ENCODE measurements around the gene DTX3.
A peak's percentile ranks its signal among the peaks of the same experiment; 100 is the strongest.

The DTX3 gene

DNA sequence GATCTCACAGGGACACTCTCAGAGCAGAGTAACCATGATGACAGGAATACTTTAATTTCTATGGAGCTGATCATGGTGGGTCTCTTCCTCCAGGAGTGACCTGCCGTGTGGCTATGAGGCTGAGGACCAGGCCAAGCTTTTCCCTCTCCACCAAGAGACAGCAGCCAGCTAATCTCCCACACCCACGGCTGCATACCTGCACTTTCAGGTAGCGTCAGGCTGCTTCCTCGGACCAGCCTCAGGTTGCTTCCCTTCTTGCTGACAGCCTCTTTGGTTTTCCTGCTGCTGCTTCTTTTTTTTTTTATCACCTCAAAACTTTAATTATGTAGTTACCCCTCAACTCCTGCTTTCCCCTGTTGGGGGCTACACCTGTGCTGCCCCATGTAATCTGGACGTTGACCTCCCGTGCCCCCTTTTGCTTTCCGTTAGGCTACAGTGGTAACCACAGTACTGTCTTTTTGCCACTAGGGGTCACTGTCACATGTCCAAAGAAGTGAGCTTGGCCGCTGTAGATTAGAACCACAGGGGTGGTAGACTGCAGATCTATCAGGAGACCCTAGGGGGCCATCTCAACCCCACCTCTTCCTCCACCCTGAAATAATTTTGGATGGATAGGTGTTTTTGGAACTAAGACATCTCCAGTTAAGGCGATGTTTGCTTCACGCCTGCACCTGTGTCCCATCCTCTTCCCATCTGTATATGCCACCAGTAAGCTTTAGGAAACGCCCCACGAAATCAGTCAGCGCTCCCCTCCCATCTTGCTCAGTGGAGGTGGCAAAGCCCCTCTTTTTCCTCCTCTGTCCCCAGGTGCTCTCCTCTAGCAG is 21.4 kb upstream of the DTX3 start:
- DNase-seq = peak; percentile 93

DNA sequence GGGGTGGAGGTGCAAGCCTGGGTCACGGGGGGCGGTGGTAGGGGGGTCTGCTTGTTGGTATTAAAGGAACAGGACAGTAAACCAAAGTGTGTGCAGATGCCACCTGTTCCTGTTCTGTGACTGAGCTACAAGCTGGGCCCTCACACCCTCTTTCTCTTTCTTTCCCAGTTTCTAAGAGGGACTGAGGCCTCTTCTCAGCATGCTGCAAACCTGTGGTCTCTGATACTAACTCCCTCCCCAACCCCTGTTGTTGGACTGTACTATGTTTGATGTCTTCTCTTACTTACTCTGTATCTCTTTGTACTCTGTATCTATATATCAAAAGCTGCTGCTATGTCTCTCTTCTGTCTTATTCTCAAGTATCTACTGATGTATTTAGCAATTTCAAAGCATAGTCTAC is 20.6 kb upstream of the DTX3 start:
- DNase-seq = no peak

GRCh38 chr12:57584690-57585089 is 19.9 kb upstream of the DTX3 start:
- DNase-seq = no peak

- DNase-seq = no peak
These were observed 19.5 kb upstream of the DTX3 start for GRCh38 chr12:57585156-57585555.

DNA sequence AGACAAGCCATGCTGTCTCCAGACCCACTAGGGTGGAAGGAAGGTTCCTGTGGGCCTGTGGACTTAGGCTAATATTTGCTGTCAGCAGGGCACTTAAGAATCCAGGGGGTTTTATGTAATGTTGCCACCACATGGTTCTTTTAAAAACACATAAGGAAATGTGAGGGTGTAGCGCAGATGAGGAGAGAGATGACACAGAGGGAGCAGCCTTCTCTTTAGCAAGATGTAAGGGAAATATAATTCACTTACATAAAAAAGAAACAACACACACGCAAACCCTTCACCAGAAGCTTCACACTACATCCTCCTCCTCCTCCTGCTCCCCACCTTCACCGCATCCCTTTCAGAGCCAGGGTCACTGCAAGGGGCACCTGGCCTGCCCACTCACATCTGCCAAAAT is 18.5 kb upstream of the DTX3 start:
- no peak for DNase-seq

DNA sequence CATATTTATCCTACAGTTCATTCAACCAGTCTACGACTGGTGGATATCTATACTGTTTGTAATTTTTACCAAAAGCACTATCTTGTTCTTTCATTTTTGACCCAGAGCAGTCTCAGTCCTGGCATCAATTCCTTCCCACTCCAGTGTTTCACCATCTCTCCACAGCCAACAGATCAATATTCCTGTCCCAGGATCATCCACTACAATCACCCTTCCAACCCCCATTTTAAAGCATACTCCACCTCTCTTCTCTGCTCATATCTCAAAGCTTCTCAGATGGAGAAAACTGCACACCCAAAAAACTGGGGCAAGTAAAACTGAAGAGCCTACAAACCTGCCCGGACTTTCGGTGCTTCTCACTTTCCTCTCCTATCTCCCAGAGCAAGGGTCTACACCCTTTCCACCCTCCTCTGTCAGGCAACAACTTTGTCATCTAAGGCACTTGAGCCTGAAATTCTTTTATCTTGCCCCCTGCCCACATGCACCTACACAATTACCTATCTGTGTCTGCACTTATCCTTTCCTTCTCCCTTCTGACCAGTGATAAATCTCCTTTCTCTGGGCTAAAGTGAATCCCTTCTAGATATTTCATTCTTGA is 17.7 kb upstream of the DTX3 start:
- DNase-seq = no peak

GRCh38 chr12:57588951-57589610 is 15.5 kb upstream of the DTX3 start:
- peak; percentile 68 for DNase-seq

DNA sequence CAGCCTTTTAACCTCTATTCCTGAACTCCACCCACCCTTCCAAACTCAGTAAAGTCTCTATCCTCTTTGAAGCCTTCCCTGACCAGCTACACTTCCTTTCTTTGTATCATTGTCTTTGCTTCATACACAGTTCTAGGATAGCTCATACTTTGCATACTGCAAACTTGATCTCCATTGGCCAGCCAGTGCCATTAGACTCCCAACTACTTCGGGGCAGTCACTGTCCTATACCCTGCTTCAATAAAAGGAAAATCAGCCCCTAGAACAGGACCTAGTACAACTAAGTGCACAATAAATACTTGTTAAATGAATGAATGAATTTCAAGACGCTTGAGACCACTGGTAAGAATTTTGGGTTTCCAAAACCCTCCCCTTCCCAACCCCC is 14.2 kb upstream of the DTX3 start:
- DNase-seq = no peak

DNA sequence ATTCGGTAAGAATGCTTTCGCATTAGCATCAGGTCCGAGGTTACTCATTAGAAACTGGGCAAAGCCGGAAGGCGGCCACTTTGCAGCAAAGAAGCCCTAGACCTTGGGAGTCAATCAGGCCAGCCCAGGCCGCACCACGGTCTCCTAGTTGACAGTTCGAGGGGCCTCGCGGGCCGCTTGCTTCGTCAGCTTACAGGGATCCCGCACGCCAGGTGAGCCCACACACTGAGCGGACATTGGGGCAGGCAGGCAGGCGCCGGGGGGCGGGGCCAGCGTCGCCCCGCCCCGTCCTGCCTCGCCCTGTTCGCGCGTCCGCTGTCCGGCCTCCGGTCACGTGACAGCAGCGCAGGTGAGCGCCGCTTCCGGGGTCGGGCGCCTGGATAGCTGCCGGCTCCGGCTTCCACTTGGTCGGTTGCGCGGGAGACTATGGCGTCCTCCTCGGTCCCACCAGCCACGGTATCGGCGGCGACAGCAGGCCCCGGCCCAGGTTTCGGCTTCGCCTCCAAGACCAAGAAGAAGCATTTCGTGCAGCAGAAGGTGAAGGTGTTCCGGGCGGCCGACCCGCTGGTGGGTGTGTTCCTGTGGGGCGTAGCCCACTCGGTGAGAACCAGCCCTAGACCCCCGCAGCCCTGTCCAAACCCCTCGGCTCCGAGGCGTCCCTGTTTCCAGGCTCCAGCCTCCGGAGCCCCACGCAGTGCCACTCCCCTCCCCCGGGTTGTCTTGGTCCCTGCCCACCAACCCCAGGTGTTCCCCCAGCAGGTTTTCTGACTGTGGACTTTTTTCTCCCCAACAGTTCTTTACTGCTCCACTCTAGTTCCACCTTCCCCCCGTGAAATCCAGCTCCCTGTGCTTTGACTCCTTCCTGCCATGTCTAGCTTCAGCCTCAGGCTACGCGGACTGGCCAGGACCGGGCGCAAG is 13.5 kb upstream of the DTX3 start, which contains the start of gene PIP4K2C:
Gene PIP4K2C (plus strand): TSS at position 329 of the 918 bp plus-strand sequence. CDS start 98 bp downstream, at position 427.
- DNase-seq = peak; percentile 97

- no peak for DNase-seq
These were observed 12.8 kb upstream of the DTX3 start for GRCh38 chr12:57591782-57592325.

DNA sequence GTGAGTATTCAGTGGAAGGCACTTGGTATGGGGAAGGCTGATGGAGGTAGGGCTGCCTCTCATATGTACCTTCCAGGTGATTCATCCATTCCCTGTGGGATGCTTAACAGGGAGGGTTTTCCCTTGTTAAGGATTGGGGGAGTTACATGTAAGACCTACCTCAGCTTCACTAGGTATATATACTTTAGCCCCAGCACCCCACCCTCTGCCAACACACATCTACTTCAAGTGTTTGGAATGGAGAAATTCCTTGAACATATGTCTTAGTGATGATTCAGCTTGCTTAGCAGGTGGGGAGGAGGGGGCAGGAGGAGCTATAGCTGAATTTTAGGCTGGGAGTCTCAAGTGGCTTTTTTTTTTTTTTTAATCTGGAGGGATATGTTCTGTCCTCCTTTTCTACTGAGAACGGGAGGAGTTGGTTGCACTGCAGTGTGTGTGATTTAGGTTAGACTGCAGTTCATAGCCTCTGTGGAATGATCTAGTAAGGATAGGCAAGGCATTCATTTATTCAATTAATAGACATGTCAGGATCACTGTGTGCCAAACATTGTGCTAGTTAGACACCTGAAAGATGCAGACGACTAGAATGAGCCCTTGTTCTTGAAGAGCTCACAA is 12.0 kb upstream of the DTX3 start:
- no peak for DNase-seq

GRCh38 chr12:57593187-57593586 is 11.4 kb upstream of the DTX3 start:
- DNase-seq = no peak

DNA sequence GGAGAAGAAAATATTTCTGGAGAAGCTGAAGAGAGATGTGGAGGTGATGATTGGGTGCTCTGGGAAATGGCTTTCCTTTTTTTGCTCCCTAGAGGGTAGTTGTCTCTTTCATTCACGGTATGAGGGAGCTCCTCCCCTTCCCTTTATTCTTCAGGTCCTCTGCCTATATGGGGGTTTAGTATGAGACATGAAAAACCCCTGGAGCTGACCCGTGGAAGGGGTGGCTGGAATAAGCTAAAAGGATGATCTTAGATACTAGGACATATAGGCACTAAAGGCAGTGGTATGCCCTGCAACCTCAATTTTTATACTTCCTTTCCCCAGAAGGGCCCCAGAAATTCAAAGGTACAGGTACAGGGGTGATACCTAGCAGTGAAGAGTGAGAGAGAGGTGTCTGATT is 4.2 kb upstream of the DTX3 start:
- no peak for DNase-seq

GRCh38 chr12:57602544-57602943 is 2.1 kb upstream of the DTX3 start:
- DNase-seq = no peak

GRCh38 chr12:57603324-57603723 is 1.3 kb upstream of the DTX3 start:
- no peak for DNase-seq

DNA sequence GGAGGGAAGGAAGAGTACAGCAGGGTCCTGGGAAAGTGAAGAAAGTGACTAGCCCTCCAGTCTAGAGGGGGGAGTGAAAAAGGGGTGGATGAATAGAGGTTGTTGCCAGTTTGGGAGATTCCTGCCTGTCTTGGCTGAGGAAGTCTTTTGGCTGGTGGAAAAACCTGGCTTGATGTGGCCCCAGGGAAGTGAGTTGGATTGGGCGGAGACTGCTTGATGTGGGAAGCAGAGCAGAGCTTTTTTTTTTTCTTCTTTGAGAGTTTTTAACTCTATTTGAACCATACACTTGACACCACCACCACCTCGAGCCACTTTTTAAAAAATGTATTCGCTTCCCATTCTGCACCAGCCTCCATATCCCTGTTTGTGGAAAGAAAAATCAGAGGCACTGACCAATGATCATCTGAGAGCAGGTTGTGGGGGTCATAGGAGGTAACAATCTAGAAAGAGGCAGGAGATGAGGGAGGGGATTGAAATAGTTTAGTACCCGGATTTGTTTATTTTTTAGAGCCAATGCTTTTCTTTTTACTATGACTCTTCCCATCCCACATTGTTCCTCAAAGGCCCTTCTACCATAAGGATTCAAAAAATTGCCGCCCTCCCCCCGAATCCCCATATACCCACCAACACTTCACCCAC is 690 bp upstream of the DTX3 start:
- DNase-seq = peak; percentile 61

GRCh38 chr12:57604992-57605810 is 577 bp downstream of the DTX3 start:
- peak; percentile 56 for DNase-seq

- DNase-seq = no peak
These were observed 1.2 kb downstream of the DTX3 start for GRCh38 chr12:57605811-57606311.

DNA sequence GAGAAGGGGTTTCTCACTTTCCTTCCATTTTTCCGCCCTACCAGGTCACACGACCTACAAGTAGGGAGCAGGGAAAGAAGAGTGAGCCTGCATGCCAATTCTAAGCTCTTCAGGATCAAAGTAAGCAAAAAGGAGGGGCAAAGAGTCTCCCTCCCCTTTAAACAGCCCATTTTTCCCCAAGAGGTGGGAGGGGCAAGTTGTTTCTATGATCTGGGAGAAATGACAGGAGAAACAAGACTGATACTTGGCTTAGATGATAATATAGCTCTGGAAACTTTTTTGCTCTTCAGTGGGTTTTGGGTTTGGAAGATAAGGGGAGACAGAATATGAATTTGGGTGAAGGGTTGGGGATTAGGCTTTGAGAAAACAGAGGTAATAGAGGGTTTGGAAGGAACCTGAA is 1.8 kb downstream of the DTX3 start:
- no peak for DNase-seq

GRCh38 chr12:57606821-57607220 is 2.2 kb downstream of the DTX3 start:
- no peak for DNase-seq
